PFSK-1 (cell line): ENCODE data around the gene SLN.

Experiments used
- FOXP2 ChIP-seq: optimal IDR thresholded peaks from 2 replicates; pipeline ENCODE3; 2011; ENCODE audit warnings: borderline replicate concordance, control low read depth, inconsistent platforms; ENCODE audit not compliant: insufficient read depth; ENCODE audit errors: extremely low read length, extremely low read depth
- POLR2AphosphoS5 ChIP-seq: IDR thresholded peaks from 2 replicates; pipeline ENCODE4 v1.6.1; 2012; ENCODE audit warnings: low read depth, mild to moderate bottlenecking, control low read depth, low read length, moderate library complexity
- SIN3A ChIP-seq: IDR thresholded peaks from 2 replicates; pipeline ENCODE4 v1.6.1; 2012; ENCODE audit warnings: mild to moderate bottlenecking, low read length, moderate library complexity, borderline replicate concordance; ENCODE audit not compliant: insufficient read depth
- TAF1 ChIP-seq: IDR thresholded peaks from 2 replicates; pipeline ENCODE4 v1.6.1; 2012; ENCODE audit warnings: low read length, control low read depth, borderline replicate concordance; ENCODE audit not compliant: insufficient read depth
- TF ChIP-seq, protein P1 (sequence below), 2 experiments: IDR thresholded peaks; 2 replicates each; pipeline versions ENCODE4 v1.6.1 to v1.8.0; 2011 to 2012; ENCODE audit warnings: low read depth in 2 of 2, low read length in 2 of 2, control low read depth in 1 of 2, inconsistent platforms in 1 of 2, mild to moderate bottlenecking in 1 of 2, moderate library complexity in 1 of 2; ENCODE audit not compliant: insufficient read depth in 1 of 2

DNA sequence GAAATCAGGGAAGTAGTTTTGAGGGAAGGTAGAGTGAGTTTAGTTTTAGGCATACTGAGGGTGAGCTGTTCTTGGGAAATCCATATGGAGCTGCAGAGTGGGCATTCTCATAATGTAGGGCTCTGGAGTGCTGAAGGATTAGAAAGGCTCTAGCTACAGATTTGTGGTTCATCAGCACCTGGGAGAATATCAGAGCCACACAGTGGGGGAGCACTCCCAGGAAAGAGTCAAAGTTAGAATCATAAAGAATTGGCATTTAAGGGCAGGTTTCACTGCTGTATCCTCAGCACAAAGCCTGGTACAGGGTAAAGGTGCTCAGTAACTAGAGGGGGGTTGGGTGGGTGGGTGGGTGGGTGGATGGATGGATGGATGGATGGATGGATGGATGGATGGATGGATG, 52.5 kb downstream of the SLN start:
- TF ChIP-seq, protein P1, sequence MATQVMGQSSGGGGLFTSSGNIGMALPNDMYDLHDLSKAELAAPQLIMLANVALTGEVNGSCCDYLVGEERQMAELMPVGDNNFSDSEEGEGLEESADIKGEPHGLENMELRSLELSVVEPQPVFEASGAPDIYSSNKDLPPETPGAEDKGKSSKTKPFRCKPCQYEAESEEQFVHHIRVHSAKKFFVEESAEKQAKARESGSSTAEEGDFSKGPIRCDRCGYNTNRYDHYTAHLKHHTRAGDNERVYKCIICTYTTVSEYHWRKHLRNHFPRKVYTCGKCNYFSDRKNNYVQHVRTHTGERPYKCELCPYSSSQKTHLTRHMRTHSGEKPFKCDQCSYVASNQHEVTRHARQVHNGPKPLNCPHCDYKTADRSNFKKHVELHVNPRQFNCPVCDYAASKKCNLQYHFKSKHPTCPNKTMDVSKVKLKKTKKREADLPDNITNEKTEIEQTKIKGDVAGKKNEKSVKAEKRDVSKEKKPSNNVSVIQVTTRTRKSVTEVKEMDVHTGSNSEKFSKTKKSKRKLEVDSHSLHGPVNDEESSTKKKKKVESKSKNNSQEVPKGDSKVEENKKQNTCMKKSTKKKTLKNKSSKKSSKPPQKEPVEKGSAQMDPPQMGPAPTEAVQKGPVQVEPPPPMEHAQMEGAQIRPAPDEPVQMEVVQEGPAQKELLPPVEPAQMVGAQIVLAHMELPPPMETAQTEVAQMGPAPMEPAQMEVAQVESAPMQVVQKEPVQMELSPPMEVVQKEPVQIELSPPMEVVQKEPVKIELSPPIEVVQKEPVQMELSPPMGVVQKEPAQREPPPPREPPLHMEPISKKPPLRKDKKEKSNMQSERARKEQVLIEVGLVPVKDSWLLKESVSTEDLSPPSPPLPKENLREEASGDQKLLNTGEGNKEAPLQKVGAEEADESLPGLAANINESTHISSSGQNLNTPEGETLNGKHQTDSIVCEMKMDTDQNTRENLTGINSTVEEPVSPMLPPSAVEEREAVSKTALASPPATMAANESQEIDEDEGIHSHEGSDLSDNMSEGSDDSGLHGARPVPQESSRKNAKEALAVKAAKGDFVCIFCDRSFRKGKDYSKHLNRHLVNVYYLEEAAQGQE (IDR thresholded peaks at IDR 0.05; ENCODE audit: insufficient read depth in 1 of 2, low read depth in 2 of 2, low read length in 2 of 2) = no peak
- TF ChIP-seq POLR2AphosphoS5 (no peak), FOXP2 (no peak), TAF1 (no peak), SIN3A (no peak)
